HepG2 (cell line): ENCODE data around the gene VPS25. TPM values are rescaled to one million over a fixed set of nuclear protein-coding genes. Genes with fewer than 3 reads are reported as not detected.

Source experiments
- ATM ChIP-seq: fragments of 450-650 bp; IDR thresholded peaks from 2 replicates; pipeline ENCODE4 v1.7.1; 2017; ENCODE audit warnings: mild to moderate bottlenecking, borderline replicate concordance
- CCAR2 ChIP-seq: fragments of 200-400 bp; formaldehyde crosslinking; optimal IDR thresholded peaks from 2 replicates; pipeline ENCODE3; 2018; ENCODE audit warnings: low read depth, mild to moderate bottlenecking, low read length, moderate library complexity
- DMAP1 ChIP-seq: IDR thresholded peaks from 2 replicates; pipeline ENCODE4 v1.6.1; 2016
- ERF ChIP-seq: IDR thresholded peaks from 2 replicates; pipeline ENCODE4 v1.6.1; 2018; ENCODE audit warnings: missing biosample characterization, missing genetic modification reagents
- FOXK2 ChIP-seq: fragments of 450-650 bp; IDR thresholded peaks from 2 replicates; pipeline ENCODE4 v1.6.1; 2016
- GFI1 ChIP-seq: sonication (generic); formaldehyde crosslinking; IDR thresholded peaks from 2 replicates; pipeline ENCODE4 v1.5.0; 2020; ENCODE audit warnings: missing genetic modification reagents, mild to moderate bottlenecking, borderline replicate concordance
- HDAC2 ChIP-seq: sonication (generic); formaldehyde crosslinking; IDR thresholded peaks from 2 replicates; pipeline ENCODE4 v1.4.0; 2020; ENCODE audit warnings: missing genetic modification reagents
- KDM1A ChIP-seq: IDR thresholded peaks from 2 replicates; pipeline ENCODE4 v1.6.1; 2016; ENCODE audit warnings: missing compliant biosample characterization
- MAFF ChIP-seq: IDR thresholded peaks from 2 replicates; pipeline ENCODE4 v1.6.1; 2011; ENCODE audit warnings: low read depth, low read length, improper control_type of control experiment
- MZF1 ChIP-seq: sonication (generic); formaldehyde crosslinking; IDR thresholded peaks from 2 replicates; pipeline ENCODE4 v1.8.1; 2023; ENCODE audit warnings: mild to moderate bottlenecking, missing genetic modification reagents, borderline replicate concordance
- NCOA2 ChIP-seq: sonication (generic); formaldehyde crosslinking; IDR thresholded peaks from 2 replicates; pipeline ENCODE4 v1.8.0; 2022; ENCODE audit warnings: inconsistent platforms
- NFATC3 ChIP-seq: sonication (generic); formaldehyde crosslinking; IDR thresholded peaks from 2 replicates; pipeline ENCODE4 v1.5.1; 2020; ENCODE audit warnings: mild to moderate bottlenecking, missing genetic modification reagents
- NFE2 ChIP-seq: sonication (generic); formaldehyde crosslinking; IDR thresholded peaks from 2 replicates; pipeline ENCODE4 v1.4.0; 2020; ENCODE audit warnings: missing genetic modification reagents
- NR2C2 ChIP-seq: sonication (generic); formaldehyde crosslinking; IDR thresholded peaks from 2 replicates; pipeline ENCODE4 v1.4.0; 2020; ENCODE audit warnings: missing genetic modification reagents, mild to moderate bottlenecking, moderate library complexity, borderline replicate concordance
- POLR2A ChIP-seq, 2 experiments: IDR thresholded peaks; 2 replicates each; pipeline ENCODE4 v1.6.1; 2011; ENCODE audit warnings: low read depth in 2 of 2, low read length in 2 of 2, mild to moderate bottlenecking in 1 of 2, moderate library complexity in 1 of 2; ENCODE audit not compliant: insufficient read depth in 1 of 2
- RFX3 ChIP-seq: IDR thresholded peaks from 2 replicates; pipeline ENCODE4 v1.6.1; 2016; ENCODE audit warnings: missing biosample characterization, missing genetic modification reagents
- RFX5 ChIP-seq: IDR thresholded peaks from 2 replicates; pipeline ENCODE4 v1.6.1; 2011; ENCODE audit warnings: low read depth, low read length, improper control_type of control experiment
- RXRB ChIP-seq: IDR thresholded peaks from 2 replicates; pipeline ENCODE4 v1.6.1; 2016; ENCODE audit warnings: borderline replicate concordance, missing genetic modification reagents, missing compliant biosample characterization
- SOX5 ChIP-seq: IDR thresholded peaks from 2 replicates; pipeline ENCODE4 v1.6.1; 2016; ENCODE audit warnings: borderline replicate concordance
- SRSF9 ChIP-seq: fragments of 200-400 bp; formaldehyde crosslinking; IDR thresholded peaks from 2 replicates; pipeline ENCODE4 v1.6.1; 2018; ENCODE audit warnings: borderline replicate concordance, mild to moderate bottlenecking, low read depth, low read length; ENCODE audit not compliant: insufficient read depth, poor library complexity, severe bottlenecking
- ZFYVE20 ChIP-seq: sonication (generic); formaldehyde crosslinking; IDR thresholded peaks from 2 replicates; pipeline ENCODE4 v1.8.0; 2023; ENCODE audit warnings: low read depth, mild to moderate bottlenecking, moderate library complexity, missing genetic modification reagents, borderline replicate concordance
- ZNF143 ChIP-seq: sonication (generic); formaldehyde crosslinking; IDR thresholded peaks from 2 replicates; pipeline ENCODE4 v1.4.0; 2020; ENCODE audit warnings: missing genetic modification reagents
- ZNF263 ChIP-seq: sonication (generic); formaldehyde crosslinking; IDR thresholded peaks from 2 replicates; pipeline ENCODE4 v1.4.0; 2020; ENCODE audit warnings: missing genetic modification reagents
- ZNF317 ChIP-seq: sonication (generic); formaldehyde crosslinking; IDR thresholded peaks from 2 replicates; pipeline ENCODE4 v1.5.0; 2020; ENCODE audit warnings: mild to moderate bottlenecking, missing genetic modification reagents
- ZNF331 ChIP-seq: sonication (generic); formaldehyde crosslinking; IDR thresholded peaks from 2 replicates; pipeline ENCODE4 v1.4.0; 2020; ENCODE audit warnings: missing genetic modification reagents
- ZNF343 ChIP-seq: sonication (generic); formaldehyde crosslinking; IDR thresholded peaks from 2 replicates; pipeline ENCODE4 v1.4.0; 2020; ENCODE audit warnings: mild to moderate bottlenecking, missing genetic modification reagents
- ZNF432 ChIP-seq: sonication (generic); formaldehyde crosslinking; IDR thresholded peaks from 2 replicates; pipeline ENCODE4 v1.5.0; 2020; ENCODE audit warnings: missing genetic modification reagents, mild to moderate bottlenecking, borderline replicate concordance
- ZNF850 ChIP-seq: sonication (generic); formaldehyde crosslinking; conservative IDR thresholded peaks from 2 replicates; pipeline ENCODE4 v1.9.0; 2021; ENCODE audit warnings: mild to moderate bottlenecking, missing genetic modification reagents
- ZSCAN25 ChIP-seq: sonication (generic); formaldehyde crosslinking; IDR thresholded peaks from 2 replicates; pipeline ENCODE4 v1.8.0; 2022; ENCODE audit warnings: mild to moderate bottlenecking, missing genetic modification reagents
- polyA plus RNA-seq, 8 experiments: library from polyadenylated mRNA; depleted of rRNA in 3 of 8; stranded (reverse) in 7 of 8; unstranded in 1 of 8; fragments of >200 nt; fragmentation: Illumina TruSeq in 4 of 8; extraction: Trizol in 4 of 8; gene quantifications; 2 replicates each; pipeline versions ENCODE4 v1.2.1 to v1.2.3, GENCODE V29; 2011 to 2016; ENCODE audit warnings: low read depth in 4 of 8, missing spikeins in 1 of 8, mixed read lengths in 1 of 8; ENCODE audit not compliant: insufficient read depth in 1 of 8
- total RNA-seq, 5 experiments: library from RNA; depleted of rRNA; stranded (reverse); fragments of >200 nt; fragmentation: Illumina TruSeq; extraction: Trizol; gene quantifications; 2 replicates each; pipeline ENCODE4 v1.2.3, GENCODE V29; 2016; ENCODE audit warnings: low read depth in 1 of 5
- TF ChIP-seq, protein P1 (sequence below): sonication (generic); IDR thresholded peaks from 2 replicates; pipeline ENCODE4 v1.6.1; 2016; ENCODE audit warnings: low read depth, borderline replicate concordance
- TF ChIP-seq, protein P2 (sequence below): sonication (generic); formaldehyde crosslinking; IDR thresholded peaks from 2 replicates; pipeline ENCODE4 v1.8.0; 2022; ENCODE audit warnings: mild to moderate bottlenecking, missing genetic modification reagents, borderline replicate concordance
- TF ChIP-seq, protein P3 (sequence below): sonication (generic); formaldehyde crosslinking; IDR thresholded peaks from 2 replicates; pipeline ENCODE4 v1.5.1; 2020; ENCODE audit warnings: missing genetic modification reagents, mild to moderate bottlenecking, borderline replicate concordance

The VPS25 gene
- total and polyA plus RNA-seq, 2 of the 13 experiments (the other 11 are each of a cell fraction or from before 2014, with no cell fraction given), result 161 to 249 TPM

DNA sequence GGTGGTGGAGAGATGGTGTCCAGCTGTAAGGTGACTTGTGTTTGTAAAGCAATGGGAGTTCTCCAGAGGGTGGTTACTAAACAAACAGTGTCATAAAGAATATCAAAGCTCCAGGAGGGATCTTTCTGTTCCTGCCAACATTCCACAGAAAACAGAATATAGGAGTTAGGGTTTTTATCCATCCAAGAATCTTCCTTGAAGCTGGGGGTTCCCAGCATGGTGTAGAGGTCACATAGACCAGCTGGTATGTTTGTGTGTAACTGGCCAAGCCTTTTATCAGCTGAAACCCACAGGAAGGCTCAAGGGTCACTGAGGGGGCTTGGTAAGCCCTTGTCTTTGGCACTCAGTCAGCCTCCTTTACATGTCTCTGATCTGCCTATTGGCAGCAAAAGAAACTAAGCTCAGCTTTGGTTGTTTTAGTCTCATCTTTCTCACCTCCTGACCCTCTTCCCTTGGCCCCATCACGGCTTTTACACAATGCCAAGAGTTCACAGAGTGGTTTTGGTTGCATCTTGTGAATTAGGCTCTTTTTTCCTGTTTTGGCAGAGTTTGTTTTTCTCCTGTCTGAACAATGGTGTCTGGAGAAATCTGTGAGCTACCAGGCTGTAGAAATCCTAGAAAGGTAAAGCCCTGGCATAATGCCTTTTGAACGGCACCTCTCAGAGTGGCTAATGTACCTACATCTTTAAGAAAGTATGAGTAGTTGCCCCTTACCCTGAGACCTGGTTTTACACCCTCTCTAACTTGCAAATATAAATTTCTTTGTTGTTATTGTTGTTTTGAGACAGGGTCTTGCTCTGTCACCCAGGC is 30.0 kb downstream of the VPS25 start (continued):
- TF ChIP-seq, protein P1, sequence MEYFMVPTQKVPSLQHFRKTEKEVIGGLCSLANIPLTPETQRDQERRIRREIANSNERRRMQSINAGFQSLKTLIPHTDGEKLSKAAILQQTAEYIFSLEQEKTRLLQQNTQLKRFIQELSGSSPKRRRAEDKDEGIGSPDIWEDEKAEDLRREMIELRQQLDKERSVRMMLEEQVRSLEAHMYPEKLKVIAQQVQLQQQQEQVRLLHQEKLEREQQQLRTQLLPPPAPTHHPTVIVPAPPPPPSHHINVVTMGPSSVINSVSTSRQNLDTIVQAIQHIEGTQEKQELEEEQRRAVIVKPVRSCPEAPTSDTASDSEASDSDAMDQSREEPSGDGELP, result peak; percentile 99
- TF ChIP-seq, protein P2, sequence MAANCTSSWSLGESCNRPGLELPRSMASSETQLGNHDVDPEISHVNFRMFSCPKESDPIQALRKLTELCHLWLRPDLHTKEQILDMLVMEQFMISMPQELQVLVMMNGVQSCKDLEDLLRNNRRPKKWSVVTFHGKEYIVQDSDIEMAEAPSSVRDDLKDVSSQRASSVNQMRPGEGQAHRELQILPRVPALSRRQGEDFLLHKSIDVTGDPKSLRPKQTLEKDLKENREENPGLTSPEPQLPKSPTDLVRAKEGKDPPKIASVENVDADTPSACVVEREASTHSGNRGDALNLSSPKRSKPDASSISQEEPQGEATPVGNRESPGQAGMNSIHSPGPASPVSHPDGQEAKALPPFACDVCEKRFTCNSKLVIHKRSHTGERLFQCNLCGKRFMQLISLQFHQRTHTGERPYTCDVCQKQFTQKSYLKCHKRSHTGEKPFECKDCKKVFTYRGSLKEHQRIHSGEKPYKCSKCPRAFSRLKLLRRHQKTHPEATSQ, result no peak
- TF ChIP-seq SRSF9 (no peak), ZNF432 (CRISPR knock-in tag) (no peak), ZSCAN25 (CRISPR knock-in tag) (no peak), RFX5 (no peak), ZNF143 (CRISPR knock-in tag) (no peak), FOXK2 (no peak), MAFF (no peak), NFATC3 (CRISPR knock-in tag) (no peak), ERF (CRISPR knock-in tag) (no peak), NR2C2 (CRISPR knock-in tag) (0 out of 2 replicates have a peak, but pooled peaks have one; percentile 19), ZNF850 (CRISPR knock-in tag) (no peak), RXRB (CRISPR knock-in tag) (peak; percentile 31; the same call in 1 of the 2 replicates), ZNF331 (CRISPR knock-in tag) (peak; percentile 46; the same call in 1 of the 2 replicates), NCOA2 (CRISPR knock-in tag) (peak; percentile 47; the same call in 1 of the 2 replicates), ZNF263 (no peak), SOX5 (peak; percentile 68), RFX3 (CRISPR knock-in tag) (no peak), ATM (no peak), MZF1 (CRISPR knock-in tag) (no peak), GFI1 (no peak), ZFYVE20 (CRISPR knock-in tag) (no peak), CCAR2 (no peak), POLR2A (IDR thresholded peaks at IDR 0.05; ENCODE audit: insufficient read depth in 1 of 2, low read depth in 2 of 2, low read length in 2 of 2) (no peak), NFE2 (CRISPR knock-in tag) (no peak), HDAC2 (CRISPR knock-in tag) (peak; percentile 69; the same call in 1 of the 2 replicates), KDM1A (CRISPR knock-in tag) (no peak), ZNF317 (CRISPR knock-in tag) (peak; percentile 55; the same call in 1 of the 2 replicates), ZNF343 (CRISPR knock-in tag) (no peak), DMAP1 (CRISPR knock-in tag) (no peak)
- TF ChIP-seq, protein P3, sequence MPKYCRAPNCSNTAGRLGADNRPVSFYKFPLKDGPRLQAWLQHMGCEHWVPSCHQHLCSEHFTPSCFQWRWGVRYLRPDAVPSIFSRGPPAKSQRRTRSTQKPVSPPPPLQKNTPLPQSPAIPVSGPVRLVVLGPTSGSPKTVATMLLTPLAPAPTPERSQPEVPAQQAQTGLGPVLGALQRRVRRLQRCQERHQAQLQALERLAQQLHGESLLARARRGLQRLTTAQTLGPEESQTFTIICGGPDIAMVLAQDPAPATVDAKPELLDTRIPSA, result no peak
